Activated CD4-positive, alpha-beta T cell treated with anti-CD3 and anti-CD28 coated beads, Interleukin-2, amount 10 ng/mL, durations not matched to agents 7 days and 5 days (primary cell): ENCODE results near the gene RIMBP2. TPM values are rescaled to one million over a fixed set of nuclear protein-coding genes. Genes with fewer than 3 reads are reported as not detected.
"Not testable (repeated sequence)": the region's sequence is repeated elsewhere in the genome, so short reads cannot be mapped to it uniquely, and the experiment has no call there.

Experiments used
- CTCF ChIA-PET: fragments of 350-600 bp; sonication (Branson Sonifier 250); formaldehyde crosslinking; loops from one replicate; lab custom pipeline; 2021; ENCODE audit warnings: antibody characterized with exemption; lab: Charles Lee
- POLR2A ChIA-PET: fragments of 350-600 bp; sonication (Branson Sonifier 250); formaldehyde crosslinking; loops from one replicate; lab custom pipeline; 2021; ENCODE audit warnings: antibody characterized with exemption; lab: Charles Lee
- DNase-seq: peaks from one replicate; pipeline ENCODE4 v3.0.0-alpha.2; 2020
- H3K27ac Mint-ChIP-seq: one replicate; pipeline ENCODE4 v1.8.0; 2021; ENCODE audit warnings: mild to moderate bottlenecking, moderate library complexity, mixed read lengths
- H3K27me3 Mint-ChIP-seq: one replicate; pipeline ENCODE4 v1.8.0; 2021; ENCODE audit warnings: mixed read lengths
- H3K36me3 Mint-ChIP-seq: one replicate; pipeline ENCODE4 v1.8.0; 2021; ENCODE audit warnings: low read depth, mixed read lengths
- H3K4me1 Mint-ChIP-seq: one replicate; pipeline ENCODE4 v1.8.0; 2021; ENCODE audit warnings: mixed read lengths
- H3K4me3 Mint-ChIP-seq: one replicate; pipeline ENCODE4 v1.8.0; 2021; ENCODE audit warnings: mild to moderate bottlenecking, moderate library complexity, mixed read lengths
- H3K9me3 Mint-ChIP-seq: one replicate; pipeline ENCODE4 v1.8.0; 2021; ENCODE audit warnings: mixed read lengths
- total RNA-seq, 2 experiments: library from RNA; stranded (reverse); gene quantifications; one replicate each; pipeline ENCODE4 v1.2.3, GENCODE V29; 2021

Gene RIMBP2
- total RNA-seq, 2 experiments from 2014 or later, result not detected

- Mint-ChIP-seq H3K9me3 (no peaks in the 10 kb centered on the region), H3K27me3 (no peaks in the 10 kb centered on the region), H3K4me3 (no peak overlapping the region), H3K27ac (no peak overlapping the region), H3K4me1 (no peaks in the 10 kb centered on the region), H3K36me3 (no peaks in the 10 kb centered on the region)
- ChIA-PET POLR2A (no interaction called here), CTCF (no interaction called here)
- no peak for DNase-seq
Measured at GRCh38 chr12:130689408-130690405, 26.4 kb downstream of the RIMBP2 start.

GRCh38 chr12:130688999-130689398, 27.1 kb downstream of the RIMBP2 start:
- POLR2A ChIA-PET, H3K4me1 Mint-ChIP-seq, DNase-seq, H3K36me3 Mint-ChIP-seq, H3K27ac Mint-ChIP-seq, H3K4me3 Mint-ChIP-seq, H3K27me3 Mint-ChIP-seq, CTCF ChIA-PET, H3K9me3 Mint-ChIP-seq: not testable (repeated sequence)

- H3K27me3 Mint-ChIP-seq, result no peaks in the 10 kb centered on the region
- no peak overlapping the region for H3K4me3 Mint-ChIP-seq
- H3K36me3 Mint-ChIP-seq, result no peaks in the 10 kb centered on the region
- H3K9me3 Mint-ChIP-seq, result no peaks in the 10 kb centered on the region
- DNase-seq, result no peak
- H3K27ac Mint-ChIP-seq, result no peak overlapping the region
- CTCF ChIA-PET, result no interaction called here
- H3K4me1 Mint-ChIP-seq, result no peaks in the 10 kb centered on the region
- POLR2A ChIA-PET, result no interaction called here
Measured at GRCh38 chr12:130687796-130688778, 28.0 kb downstream of the RIMBP2 start.

- Mint-ChIP-seq H3K9me3 (no peaks in the 10 kb centered on the region), H3K4me1 (no peaks in the 10 kb centered on the region), H3K4me3 (no peak overlapping the region), H3K27ac (no peak overlapping the region), H3K27me3 (no peaks in the 10 kb centered on the region), H3K36me3 (no peaks in the 10 kb centered on the region)
- DNase-seq, result no peak
- CTCF ChIA-PET, result no interaction called here
- POLR2A ChIA-PET, result no interaction called here
Measured at GRCh38 chr12:130687190-130687589, 28.9 kb downstream of the RIMBP2 start.

GRCh38 chr12:130686511-130686991, 29.5 kb downstream of the RIMBP2 start:
- no peak for DNase-seq
- Mint-ChIP-seq H3K36me3 (no peaks in the 10 kb centered on the region), H3K27me3 (no peaks in the 10 kb centered on the region), H3K27ac (no peak overlapping the region), H3K4me1 (no peaks in the 10 kb centered on the region), H3K9me3 (no peaks in the 10 kb centered on the region), H3K4me3 (no peak overlapping the region)
- ChIA-PET CTCF (no interaction called here), POLR2A (no interaction called here)

- Mint-ChIP-seq H3K27ac (no peak overlapping the region), H3K27me3 (no peaks in the 10 kb centered on the region), H3K4me1 (no peaks in the 10 kb centered on the region), H3K9me3 (no peaks in the 10 kb centered on the region), H3K36me3 (no peaks in the 10 kb centered on the region), H3K4me3 (no peak overlapping the region)
- DNase-seq, result no peak
- ChIA-PET CTCF (no interaction called here), POLR2A (no interaction called here)
Measured at GRCh38 chr12:130685850-130686249, 30.2 kb downstream of the RIMBP2 start.

- CTCF ChIA-PET, result no interaction called here
- no peaks in the 10 kb centered on the region for H3K27me3 Mint-ChIP-seq
- no peak overlapping the region for H3K4me3 Mint-ChIP-seq
- DNase-seq, result no peak
- H3K36me3 Mint-ChIP-seq, result no peaks in the 10 kb centered on the region
- POLR2A ChIA-PET, result no interaction called here
- no peak overlapping the region for H3K27ac Mint-ChIP-seq
- no peaks in the 10 kb centered on the region for H3K9me3 Mint-ChIP-seq
- H3K4me1 Mint-ChIP-seq, result no peaks in the 10 kb centered on the region
Measured at GRCh38 chr12:130685250-130685787, 30.8 kb downstream of the RIMBP2 start.

- Mint-ChIP-seq H3K4me3 (no peak overlapping the region), H3K27me3 (no peaks in the 10 kb centered on the region), H3K9me3 (no peaks in the 10 kb centered on the region), H3K36me3 (no peaks in the 10 kb centered on the region), H3K4me1 (no peaks in the 10 kb centered on the region), H3K27ac (no peak overlapping the region)
- no peak for DNase-seq
- ChIA-PET CTCF (no interaction called here), POLR2A (no interaction called here)
Measured at GRCh38 chr12:130683811-130684210, 32.3 kb downstream of the RIMBP2 start.

GRCh38 chr12:130683080-130683479, 33.0 kb downstream of the RIMBP2 start:
- POLR2A ChIA-PET, result no interaction called here
- Mint-ChIP-seq H3K27ac (no peak overlapping the region), H3K27me3 (no peaks in the 10 kb centered on the region), H3K36me3 (no peaks in the 10 kb centered on the region), H3K4me3 (no peak overlapping the region), H3K4me1 (no peaks in the 10 kb centered on the region), H3K9me3 (no peaks in the 10 kb centered on the region)
- CTCF ChIA-PET, result no interaction called here
- no peak for DNase-seq

- no peaks in the 10 kb centered on the region for H3K4me1 Mint-ChIP-seq
- no peaks in the 10 kb centered on the region for H3K36me3 Mint-ChIP-seq
- no peaks in the 10 kb centered on the region for H3K27me3 Mint-ChIP-seq
- peaks cover 2% of the 10 kb centered on the region for H3K9me3 Mint-ChIP-seq
- DNase-seq, result no peak
- ChIA-PET CTCF (no interaction called here), POLR2A (no interaction called here)
- H3K27ac Mint-ChIP-seq, result no peak overlapping the region
- H3K4me3 Mint-ChIP-seq, result no peak overlapping the region
Measured at GRCh38 chr12:130680451-130680990, 35.6 kb downstream of the RIMBP2 start.

GRCh38 chr12:130677957-130678558, 38.0 kb downstream of the RIMBP2 start:
- H3K27ac Mint-ChIP-seq, result no peak overlapping the region
- H3K27me3 Mint-ChIP-seq, result no peaks in the 10 kb centered on the region
- H3K36me3 Mint-ChIP-seq, result no peaks in the 10 kb centered on the region
- CTCF ChIA-PET, result no interaction called here
- DNase-seq, result no peak
- peaks cover 2% of the 10 kb centered on the region for H3K9me3 Mint-ChIP-seq
- no peaks in the 10 kb centered on the region for H3K4me1 Mint-ChIP-seq
- no peak overlapping the region for H3K4me3 Mint-ChIP-seq
- POLR2A ChIA-PET, result no interaction called here

- H3K9me3 Mint-ChIP-seq, result peaks cover 2% of the 10 kb centered on the region
- CTCF ChIA-PET, result interaction anchor here (0.8 kb wide), 1 partner anchor 25 kb away, joined by 3 read pairs; no protein-coding TSS in a partner anchor
- H3K36me3 Mint-ChIP-seq, result no peaks in the 10 kb centered on the region
Measured at GRCh38 chr12:130675791-130676190, 40.3 kb downstream of the RIMBP2 start.

More at GRCh38 chr12:130675791-130676190, 40.3 kb downstream of the RIMBP2 start:
- no peak overlapping the region for H3K4me3 Mint-ChIP-seq
- H3K27me3 Mint-ChIP-seq, result no peaks in the 10 kb centered on the region
- no peaks in the 10 kb centered on the region for H3K4me1 Mint-ChIP-seq
- POLR2A ChIA-PET, result no interaction called here
- DNase-seq, result no peak
- H3K27ac Mint-ChIP-seq, result no peak overlapping the region
